Mammary epithelial cell (primary cell): ENCODE measurements around the gene UBTD2.

Experiments used
- CTCF ChIP-seq, 2 donors: IDR thresholded peaks in 1 of 2; conservative IDR thresholded peaks in 1 of 2; 2 replicates each; pipeline ENCODE4 v1.5.1; 2011 to 2012; ENCODE audit warnings: inconsistent platforms in 2 of 2, low read length in 2 of 2, mild to moderate bottlenecking in 2 of 2, control low read depth in 1 of 2, low read depth in 1 of 2; ENCODE audit not compliant: insufficient read depth in 1 of 2; ENCODE audit errors: extremely low read depth in 1 of 2
- EZH2 ChIP-seq: IDR thresholded peaks from 2 replicates; pipeline ENCODE4 v1.6.1; 2012; ENCODE audit warnings: low read length, inconsistent platforms, borderline replicate concordance

- no peak for TF ChIP-seq CTCF (conservative IDR thresholded peaks at IDR 0.05 in 1 of 2, IDR thresholded peaks at IDR 0.05 in 1 of 2; ENCODE audit: extremely low read depth in 1 of 2, insufficient read depth in 1 of 2, low read depth in 1 of 2, low read length in 2 of 2)
- no peak for TF ChIP-seq EZH2
Observed at GRCh38 chr5:172302047-172302710, 18.6 kb upstream of the UBTD2 start.
